B cell (primary cell): ENCODE data around the gene SLC13A2.

Source experiments
- EZH2 ChIP-seq: IDR thresholded peaks from 2 replicates; pipeline ENCODE4 v1.6.1; 2012; ENCODE audit warnings: borderline replicate concordance, low read depth, mild to moderate bottlenecking, moderate library complexity, low read length; ENCODE audit not compliant: insufficient read depth, poor library complexity, severe bottlenecking
- TF ChIP-seq, protein P1 (sequence below): fragments of 200-600 bp; IDR thresholded peaks from one replicate; pipeline ENCODE4 v1.8.0; 2022; ENCODE audit warnings: antibody characterized with exemption, mild to moderate bottlenecking

DNA sequence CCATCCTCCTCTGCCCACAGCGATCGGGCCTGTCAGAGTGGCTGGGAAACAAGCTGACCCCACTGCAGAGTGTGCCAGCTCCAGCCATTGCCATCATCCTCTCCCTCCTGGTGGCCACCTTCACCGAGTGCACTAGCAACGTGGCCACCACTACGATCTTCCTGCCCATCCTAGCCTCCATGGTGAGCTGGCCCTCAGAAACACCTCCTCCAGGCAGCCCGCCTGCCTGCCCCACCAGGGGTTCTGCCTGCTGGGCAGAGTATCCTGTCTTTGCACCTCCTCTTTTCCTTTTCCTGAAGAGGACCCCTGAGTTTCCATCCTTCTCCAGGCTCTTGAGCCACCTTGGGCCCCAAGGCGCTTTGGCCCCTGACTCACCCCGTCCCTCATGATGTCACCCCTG is 22.2 kb downstream of the SLC13A2 start:
- TF ChIP-seq, protein P1, sequence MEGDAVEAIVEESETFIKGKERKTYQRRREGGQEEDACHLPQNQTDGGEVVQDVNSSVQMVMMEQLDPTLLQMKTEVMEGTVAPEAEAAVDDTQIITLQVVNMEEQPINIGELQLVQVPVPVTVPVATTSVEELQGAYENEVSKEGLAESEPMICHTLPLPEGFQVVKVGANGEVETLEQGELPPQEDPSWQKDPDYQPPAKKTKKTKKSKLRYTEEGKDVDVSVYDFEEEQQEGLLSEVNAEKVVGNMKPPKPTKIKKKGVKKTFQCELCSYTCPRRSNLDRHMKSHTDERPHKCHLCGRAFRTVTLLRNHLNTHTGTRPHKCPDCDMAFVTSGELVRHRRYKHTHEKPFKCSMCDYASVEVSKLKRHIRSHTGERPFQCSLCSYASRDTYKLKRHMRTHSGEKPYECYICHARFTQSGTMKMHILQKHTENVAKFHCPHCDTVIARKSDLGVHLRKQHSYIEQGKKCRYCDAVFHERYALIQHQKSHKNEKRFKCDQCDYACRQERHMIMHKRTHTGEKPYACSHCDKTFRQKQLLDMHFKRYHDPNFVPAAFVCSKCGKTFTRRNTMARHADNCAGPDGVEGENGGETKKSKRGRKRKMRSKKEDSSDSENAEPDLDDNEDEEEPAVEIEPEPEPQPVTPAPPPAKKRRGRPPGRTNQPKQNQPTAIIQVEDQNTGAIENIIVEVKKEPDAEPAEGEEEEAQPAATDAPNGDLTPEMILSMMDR, result no peak
- TF ChIP-seq EZH2, result no peak
